Choroid plexus epithelial cell (primary cell): ENCODE measurements around the gene PCGF2.

Experiments used
- DNase-seq: peaks from one replicate; pipeline ENCODE4 v3.0.0-alpha.2; 2010; ENCODE audit warnings: low read depth
- H3K4me3 ChIP-seq: 2 replicates; pipeline ENCODE4 v1.5.1; 2011; ENCODE audit warnings: low read depth, mild to moderate bottlenecking, control low read depth, low read length, moderate library complexity
- TF ChIP-seq, protein P1 (sequence below): conservative IDR thresholded peaks from 2 replicates; pipeline ENCODE4 v1.5.1; 2011; ENCODE audit warnings: low read depth, mild to moderate bottlenecking, control low read depth, inconsistent platforms, low read length, moderate library complexity

Gene PCGF2

GRCh38 chr17:38716368-38717005 is 31.6 kb downstream of the PCGF2 start:
- TF ChIP-seq, protein P1, sequence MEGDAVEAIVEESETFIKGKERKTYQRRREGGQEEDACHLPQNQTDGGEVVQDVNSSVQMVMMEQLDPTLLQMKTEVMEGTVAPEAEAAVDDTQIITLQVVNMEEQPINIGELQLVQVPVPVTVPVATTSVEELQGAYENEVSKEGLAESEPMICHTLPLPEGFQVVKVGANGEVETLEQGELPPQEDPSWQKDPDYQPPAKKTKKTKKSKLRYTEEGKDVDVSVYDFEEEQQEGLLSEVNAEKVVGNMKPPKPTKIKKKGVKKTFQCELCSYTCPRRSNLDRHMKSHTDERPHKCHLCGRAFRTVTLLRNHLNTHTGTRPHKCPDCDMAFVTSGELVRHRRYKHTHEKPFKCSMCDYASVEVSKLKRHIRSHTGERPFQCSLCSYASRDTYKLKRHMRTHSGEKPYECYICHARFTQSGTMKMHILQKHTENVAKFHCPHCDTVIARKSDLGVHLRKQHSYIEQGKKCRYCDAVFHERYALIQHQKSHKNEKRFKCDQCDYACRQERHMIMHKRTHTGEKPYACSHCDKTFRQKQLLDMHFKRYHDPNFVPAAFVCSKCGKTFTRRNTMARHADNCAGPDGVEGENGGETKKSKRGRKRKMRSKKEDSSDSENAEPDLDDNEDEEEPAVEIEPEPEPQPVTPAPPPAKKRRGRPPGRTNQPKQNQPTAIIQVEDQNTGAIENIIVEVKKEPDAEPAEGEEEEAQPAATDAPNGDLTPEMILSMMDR: no peak
- no peak overlapping the region for H3K4me3 ChIP-seq
- no peak for DNase-seq

- TF ChIP-seq, protein P1: no peak
- no peak for DNase-seq
- H3K4me3 ChIP-seq: no peak overlapping the region
These were observed 32.8 kb downstream of the PCGF2 start for GRCh38 chr17:38715216-38715943.

DNA sequence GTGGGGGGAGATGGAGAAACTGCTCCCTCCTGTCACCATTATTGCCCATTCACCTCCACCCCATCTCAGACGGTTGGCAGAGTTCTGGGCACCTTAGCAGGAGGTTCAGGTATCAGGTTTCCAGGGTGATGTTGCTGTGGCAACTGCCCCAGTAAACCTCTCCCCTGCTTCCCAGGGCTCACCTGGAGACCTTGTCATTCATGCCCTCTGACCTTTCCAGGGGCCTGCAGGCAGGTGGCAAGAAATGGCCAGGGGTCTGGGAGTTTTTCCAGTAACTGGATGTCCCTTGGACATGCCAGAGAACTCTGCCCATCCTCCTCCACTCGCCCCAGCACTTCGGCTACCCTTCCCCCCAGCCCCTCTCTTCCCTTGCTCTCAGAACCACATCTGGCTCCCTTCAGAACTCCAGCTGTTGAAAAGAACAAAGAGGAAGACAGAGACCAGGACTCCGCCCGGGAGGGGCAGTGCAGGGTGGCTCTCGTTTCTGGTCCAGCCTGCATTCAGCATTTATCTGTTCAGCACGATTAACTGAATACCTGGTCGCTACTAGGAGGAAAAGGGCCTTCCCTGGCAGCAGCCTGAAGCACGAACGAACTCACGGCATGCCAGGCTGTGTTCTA is 34.6 kb downstream of the PCGF2 start:
- DNase-seq: no peak
- no peak overlapping the region for H3K4me3 ChIP-seq
- TF ChIP-seq, protein P1: no peak

DNA sequence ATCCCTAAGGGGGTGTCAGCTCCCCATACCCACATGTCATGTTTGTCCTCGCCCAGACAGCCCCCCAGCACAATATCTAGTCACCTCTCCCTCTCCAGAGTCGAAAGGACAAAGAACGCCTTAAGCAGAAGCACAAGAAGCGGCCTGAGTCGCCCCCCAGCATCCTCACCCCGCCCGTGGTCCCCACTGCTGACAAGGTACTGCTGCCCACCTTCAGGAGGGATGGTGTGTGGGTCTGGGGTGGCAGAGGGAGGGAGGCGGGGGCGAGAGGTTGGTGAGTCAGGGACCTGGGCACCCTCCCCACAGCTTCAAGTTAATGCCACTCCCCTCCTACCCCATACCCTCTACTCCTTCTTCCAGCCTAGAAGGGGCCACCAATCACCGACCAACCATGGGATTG is 35.5 kb downstream of the PCGF2 start:
- H3K4me3 ChIP-seq: no peak overlapping the region
- no peak for DNase-seq

DNA sequence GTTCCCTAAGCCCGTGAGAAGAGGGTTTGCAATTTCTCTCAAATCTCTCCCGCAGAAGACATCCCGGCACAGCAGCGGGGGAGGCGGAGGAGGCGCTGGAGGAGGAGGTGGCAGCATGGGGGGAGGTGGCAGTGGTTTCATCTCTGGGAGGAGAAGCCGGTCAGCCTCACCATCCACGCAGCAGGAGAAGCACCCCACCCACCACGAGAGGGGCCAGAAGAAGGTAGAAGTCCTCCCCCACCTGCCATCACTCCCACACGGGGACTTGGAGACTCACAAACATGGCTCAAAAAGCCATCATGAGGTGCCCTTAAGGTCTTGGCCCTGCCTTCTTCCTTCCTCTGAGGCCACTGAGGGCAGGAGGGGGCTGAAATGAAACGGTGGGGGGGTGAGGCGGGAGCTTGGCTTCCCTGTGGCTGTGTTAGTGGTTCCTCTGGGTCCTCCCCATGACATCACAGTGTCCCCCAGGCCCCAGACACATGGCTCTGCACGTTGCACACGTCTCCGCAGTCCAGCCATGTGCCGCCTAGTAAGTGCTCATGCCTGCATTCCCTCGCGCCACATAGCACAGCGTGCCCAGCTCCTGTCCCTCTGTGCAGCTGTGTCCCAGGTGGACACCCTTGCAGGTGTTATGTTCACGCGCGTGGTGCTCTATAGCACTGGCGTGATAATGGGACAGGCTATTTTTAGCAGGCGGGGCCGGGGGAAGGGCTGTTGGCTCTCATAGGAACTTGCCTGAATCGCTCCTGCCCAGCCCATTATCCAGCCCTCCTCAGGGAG is 36.2 kb downstream of the PCGF2 start:
- no peak overlapping the region for H3K4me3 ChIP-seq
- TF ChIP-seq, protein P1: no peak

More for the DNA sequence above, 35.5 kb downstream of the PCGF2 start:
- TF ChIP-seq, protein P1: no peak

GRCh38 chr17:38710985-38711384 is 37.2 kb downstream of the PCGF2 start:
- H3K4me3 ChIP-seq: no peak overlapping the region
- no peak for DNase-seq
- TF ChIP-seq, protein P1: no peak

More for the DNA sequence above, 36.2 kb downstream of the PCGF2 start:
- DNase-seq: no peak
